Gastroesophageal sphincter (tissue), 4 donors: ENCODE measurements around the gene RND1. TPM values are rescaled to one million over a fixed set of nuclear protein-coding genes. Genes with fewer than 3 reads are reported as not detected.

Source experiments
- ATAC-seq: fragments of 150-250 bp; one replicate; pipeline ENCODE4 v1.9.1; 2016; ENCODE audit warnings: mild to moderate bottlenecking, moderate library complexity
- H3K27ac ChIP-seq, 4 donors: fragments of 200-600 bp; sonication (generic) in 3 of 4; 1 replicate in 3 of 4; 2 replicates in 1 of 4; pipeline ENCODE4 v1.5.1; 2016 to 2019
- H3K27me3 ChIP-seq: fragments of 200-600 bp; sonication (generic); one replicate; pipeline ENCODE4 v1.5.1; 2019
- H3K36me3 ChIP-seq, 2 donors: fragments of 200-600 bp; sonication (generic); one replicate each; pipeline ENCODE4 v1.5.1; 2019; ENCODE audit warnings: control low read depth in 1 of 2
- H3K4me1 ChIP-seq, 3 donors: fragments of 200-600 bp; sonication (generic); 1 replicate in 2 of 3; 2 replicates in 1 of 3; pipeline ENCODE4 v1.5.1; 2016 to 2019; ENCODE audit warnings: control low read depth in 2 of 3
- H3K4me3 ChIP-seq, 2 donors: fragments of 200-600 bp; sonication (generic); one replicate each; pipeline ENCODE4 v1.5.1; 2019; ENCODE audit warnings: mild to moderate bottlenecking in 1 of 2, moderate library complexity in 1 of 2
- H3K9me3 ChIP-seq, 3 donors: fragments of 200-600 bp; sonication (generic); one replicate each; pipeline ENCODE4 v1.5.1; 2017 to 2019; ENCODE audit warnings: control low read depth in 2 of 3
- EP300 ChIP-seq: sonication (generic); formaldehyde crosslinking; IDR thresholded peaks from one replicate; pipeline ENCODE4 v1.6.1; 2017; ENCODE audit warnings: antibody characterized with exemption, mild to moderate bottlenecking
- POLR2A ChIP-seq, 2 donors: fragments of 450-650 bp; IDR thresholded peaks; one replicate each; pipeline ENCODE4 v1.6.1; 2017; ENCODE audit warnings: antibody characterized with exemption in 2 of 2, mild to moderate bottlenecking in 2 of 2, moderate library complexity in 1 of 2
- POLR2AphosphoS5 ChIP-seq: sonication (generic); formaldehyde crosslinking; IDR thresholded peaks from one replicate; pipeline ENCODE4 v1.6.1; 2017; ENCODE audit warnings: antibody characterized with exemption
- WGBS, 2 donors: methylation state at CpG; one replicate each; pipeline ENCODE4 v1.1.5; 2018; ENCODE audit warnings: low coverage in 1 of 2; 5-methylcytosine and 5-hydroxymethylcytosine counted together
- total RNA-seq, 4 donors: library from RNA; depleted of rRNA; stranded (reverse); fragments of >200 nt; gene quantifications; one replicate each; pipeline ENCODE4 v1.1.0, GENCODE V29; 2016
- TF ChIP-seq, protein P1 (sequence below), 4 experiments: fragments of 200-600 bp in 2 of 4; fragments of 450-650 bp in 2 of 4; sonication (generic) in 1 of 4; IDR thresholded peaks; one replicate each; pipeline ENCODE4 v1.5.1; 2017 to 2019; ENCODE audit warnings: antibody characterized with exemption in 4 of 4, mild to moderate bottlenecking in 2 of 4, moderate library complexity in 2 of 4

RND1 gene
- total RNA-seq, 4 donors from 2014 or later: 0.19 to 1.9 TPM; not detected in 2

DNA sequence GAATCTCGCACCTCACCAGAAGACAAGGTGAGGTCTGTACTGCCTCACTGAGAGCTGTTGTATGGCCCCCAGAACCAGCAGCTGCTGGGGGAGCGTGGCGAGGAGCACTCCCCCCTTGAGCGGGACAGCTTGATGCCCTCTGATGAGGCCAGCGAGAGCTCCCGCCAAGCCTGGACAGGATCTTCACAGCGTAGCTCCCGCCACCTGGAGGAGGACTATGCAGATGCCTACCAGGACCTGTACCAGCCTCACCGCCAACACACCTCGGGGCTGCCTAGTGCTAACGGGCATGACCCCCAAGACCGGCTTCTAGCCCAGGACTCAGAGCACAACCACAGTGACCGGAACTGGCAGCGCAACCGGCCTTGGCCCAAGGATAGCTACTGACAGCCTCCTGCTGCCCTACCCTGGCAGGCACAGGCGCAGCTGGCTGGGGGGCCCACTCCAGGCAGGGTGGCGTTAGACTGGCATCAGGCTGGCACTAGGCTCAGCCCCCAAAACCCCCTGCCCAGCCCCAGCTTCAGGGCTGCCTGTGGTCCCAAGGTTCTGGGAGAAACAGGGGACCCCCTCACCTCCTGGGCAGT, 38.1 kb downstream of the RND1 start:
- Histone ChIP-seq H3K27me3 (no peaks in the 10 kb centered on the region), H3K9me3 (no peaks in the 10 kb centered on the region), H3K4me3 (no peak overlapping the region), H3K27ac (no peak overlapping the region), H3K36me3 (peaks cover 0 to 97% of the 10 kb centered on the region in 2 donors), H3K4me1 (no peaks in the 10 kb centered on the region)
- TF ChIP-seq POLR2AphosphoS5 (no peak), POLR2A (IDR thresholded peaks at IDR 0.05) (no peak), EP300 (no peak)
- TF ChIP-seq, protein P1, sequence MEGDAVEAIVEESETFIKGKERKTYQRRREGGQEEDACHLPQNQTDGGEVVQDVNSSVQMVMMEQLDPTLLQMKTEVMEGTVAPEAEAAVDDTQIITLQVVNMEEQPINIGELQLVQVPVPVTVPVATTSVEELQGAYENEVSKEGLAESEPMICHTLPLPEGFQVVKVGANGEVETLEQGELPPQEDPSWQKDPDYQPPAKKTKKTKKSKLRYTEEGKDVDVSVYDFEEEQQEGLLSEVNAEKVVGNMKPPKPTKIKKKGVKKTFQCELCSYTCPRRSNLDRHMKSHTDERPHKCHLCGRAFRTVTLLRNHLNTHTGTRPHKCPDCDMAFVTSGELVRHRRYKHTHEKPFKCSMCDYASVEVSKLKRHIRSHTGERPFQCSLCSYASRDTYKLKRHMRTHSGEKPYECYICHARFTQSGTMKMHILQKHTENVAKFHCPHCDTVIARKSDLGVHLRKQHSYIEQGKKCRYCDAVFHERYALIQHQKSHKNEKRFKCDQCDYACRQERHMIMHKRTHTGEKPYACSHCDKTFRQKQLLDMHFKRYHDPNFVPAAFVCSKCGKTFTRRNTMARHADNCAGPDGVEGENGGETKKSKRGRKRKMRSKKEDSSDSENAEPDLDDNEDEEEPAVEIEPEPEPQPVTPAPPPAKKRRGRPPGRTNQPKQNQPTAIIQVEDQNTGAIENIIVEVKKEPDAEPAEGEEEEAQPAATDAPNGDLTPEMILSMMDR (IDR thresholded peaks at IDR 0.05): no peak
- WGBS, 2 donors: no CpG with 5 or more reads among the region's 17 CpGs
- no peak for ATAC-seq

DNA sequence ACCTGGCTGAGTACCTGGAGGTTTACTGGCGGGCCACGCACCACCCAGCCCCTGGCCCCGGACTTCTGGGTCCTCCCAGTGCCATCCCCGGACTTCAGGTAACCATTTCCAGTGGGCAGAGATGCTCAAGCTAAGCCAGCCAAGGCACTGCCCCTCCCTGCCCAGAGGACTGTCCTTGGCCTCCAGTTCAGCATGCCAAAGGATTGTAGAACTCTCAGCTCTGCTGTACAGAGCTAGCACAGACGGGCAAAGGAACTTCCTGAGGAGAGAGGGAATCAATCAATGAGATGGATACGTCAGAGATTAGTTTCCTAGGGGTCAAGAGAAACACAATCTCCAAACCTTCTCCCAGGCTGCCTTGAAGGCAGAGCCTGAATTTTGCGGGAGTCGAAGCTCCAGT, 38.6 kb downstream of the RND1 start:
- H3K4me1 ChIP-seq: no peaks in the 10 kb centered on the region
- no peak overlapping the region for H3K4me3 ChIP-seq
- H3K27me3 ChIP-seq: no peaks in the 10 kb centered on the region
- no peak overlapping the region for H3K27ac ChIP-seq
- H3K36me3 ChIP-seq: peaks cover 0 to 91% of the 10 kb centered on the region in 2 donors
- no peaks in the 10 kb centered on the region for H3K9me3 ChIP-seq
- no peak for ATAC-seq
- TF ChIP-seq EP300 (no peak), POLR2AphosphoS5 (no peak), POLR2A (IDR thresholded peaks at IDR 0.05) (no peak)
- TF ChIP-seq, protein P1 (IDR thresholded peaks at IDR 0.05): no peak
- WGBS, 2 donors: 52 to 66% methylated on average over 4 of the region's 8 CpGs

DNA sequence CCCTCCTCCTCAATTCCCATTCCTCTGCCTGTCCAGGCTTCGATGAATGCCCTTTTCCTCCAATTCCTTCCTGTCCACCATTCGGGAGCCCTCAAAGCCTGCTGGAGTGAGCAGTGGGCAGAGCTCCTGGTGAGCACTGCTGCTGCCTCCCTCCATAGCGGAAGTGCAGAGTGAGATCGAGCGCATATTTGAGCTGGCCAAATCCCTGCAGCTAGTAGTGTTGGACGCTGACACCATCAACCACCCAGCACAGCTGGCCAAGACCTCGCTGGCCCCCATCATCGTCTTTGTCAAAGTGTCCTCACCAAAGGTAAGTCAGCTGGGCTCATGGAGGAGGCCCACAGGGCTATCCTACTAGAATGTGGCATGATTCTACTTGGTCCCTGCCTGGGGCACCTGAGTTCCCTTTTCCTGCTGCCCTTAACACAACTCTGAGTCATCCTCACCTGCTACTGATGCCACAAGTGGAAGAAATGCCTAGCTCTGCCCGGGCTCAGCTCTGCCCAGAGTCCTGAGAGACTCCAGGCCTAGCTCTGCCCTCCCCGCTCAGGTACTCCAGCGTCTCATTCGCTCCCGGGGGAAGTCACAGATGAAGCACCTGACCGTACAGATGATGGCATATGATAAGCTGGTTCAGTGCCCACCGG, 39.3 kb downstream of the RND1 start:
- Histone ChIP-seq H3K27me3 (no peaks in the 10 kb centered on the region), H3K9me3 (no peaks in the 10 kb centered on the region), H3K4me3 (no peak overlapping the region), H3K36me3 (peaks cover 0 to 84% of the 10 kb centered on the region in 2 donors), H3K27ac (no peak overlapping the region), H3K4me1 (no peaks in the 10 kb centered on the region)
- ATAC-seq: no peak
- TF ChIP-seq POLR2A (IDR thresholded peaks at IDR 0.05) (no peak), EP300 (no peak)
- WGBS, 2 donors: 50 to 75% methylated on average over 3 to 4 of the region's 15 CpGs

DNA sequence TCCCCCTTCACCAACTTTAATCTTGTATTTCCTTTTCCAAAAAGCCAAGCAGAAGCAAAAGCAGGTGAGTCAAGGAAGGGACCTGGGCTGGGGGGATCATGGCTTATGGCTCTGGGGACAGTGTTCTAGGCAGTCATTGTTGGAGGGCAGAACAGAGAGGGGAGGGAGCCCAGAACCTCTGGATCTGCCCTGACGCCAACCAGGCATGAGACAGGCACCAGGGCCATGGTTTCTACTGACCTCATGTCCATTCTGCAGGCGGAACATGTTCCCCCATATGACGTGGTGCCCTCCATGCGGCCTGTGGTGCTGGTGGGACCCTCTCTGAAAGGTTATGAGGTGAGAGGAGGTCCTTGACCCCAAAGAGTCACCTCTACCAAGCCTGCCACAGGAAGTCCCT, 40.8 kb downstream of the RND1 start:
- peaks cover 0 to 70% of the 10 kb centered on the region in 2 donors for H3K36me3 ChIP-seq
- no peaks in the 10 kb centered on the region for H3K4me1 ChIP-seq
- H3K27me3 ChIP-seq: no peaks in the 10 kb centered on the region
- H3K27ac ChIP-seq: no peak overlapping the region
- H3K4me3 ChIP-seq: no peak overlapping the region
- H3K9me3 ChIP-seq: no peaks in the 10 kb centered on the region
- TF ChIP-seq, protein P1 (IDR thresholded peaks at IDR 0.05): no peak
- TF ChIP-seq POLR2AphosphoS5 (no peak), EP300 (no peak), POLR2A (IDR thresholded peaks at IDR 0.05) (no peak)
- no peak for ATAC-seq
- WGBS, 2 donors: 80% methylated on average over 1 of the region's 4 CpGs; no CpG with 5 or more reads in 1 of the 2 donors

DNA sequence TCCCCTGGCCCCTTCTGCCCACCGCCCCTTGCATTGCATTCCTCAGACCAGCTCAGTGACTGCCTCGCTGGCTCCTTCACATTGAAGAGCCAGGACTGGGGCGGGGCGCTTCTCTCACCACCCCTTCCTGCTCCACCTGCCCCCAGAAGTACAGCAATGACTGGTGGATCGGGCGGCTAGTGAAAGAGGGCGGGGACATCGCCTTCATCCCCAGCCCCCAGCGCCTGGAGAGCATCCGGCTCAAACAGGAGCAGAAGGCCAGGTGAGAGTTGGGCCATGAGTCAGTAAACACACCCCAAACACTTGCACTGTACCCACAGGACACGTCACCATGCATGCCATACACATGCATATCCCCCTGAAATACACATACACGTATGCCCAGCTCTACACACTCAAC, 41.6 kb downstream of the RND1 start:
- Histone ChIP-seq H3K27me3 (no peaks in the 10 kb centered on the region), H3K9me3 (no peaks in the 10 kb centered on the region), H3K36me3 (peaks cover 0 to 62% of the 10 kb centered on the region in 2 donors), H3K4me3 (no peak overlapping the region), H3K27ac (no peak overlapping the region), H3K4me1 (peaks cover 0 to 6% (median under 1%) of the 10 kb centered on the region in 3 donors)
- 83 to 93% methylated on average over 1 to 2 of the region's 12 CpGs for WGBS, 2 donors
- TF ChIP-seq POLR2A (IDR thresholded peaks at IDR 0.05): no peak
- no peak for ATAC-seq

DNA sequence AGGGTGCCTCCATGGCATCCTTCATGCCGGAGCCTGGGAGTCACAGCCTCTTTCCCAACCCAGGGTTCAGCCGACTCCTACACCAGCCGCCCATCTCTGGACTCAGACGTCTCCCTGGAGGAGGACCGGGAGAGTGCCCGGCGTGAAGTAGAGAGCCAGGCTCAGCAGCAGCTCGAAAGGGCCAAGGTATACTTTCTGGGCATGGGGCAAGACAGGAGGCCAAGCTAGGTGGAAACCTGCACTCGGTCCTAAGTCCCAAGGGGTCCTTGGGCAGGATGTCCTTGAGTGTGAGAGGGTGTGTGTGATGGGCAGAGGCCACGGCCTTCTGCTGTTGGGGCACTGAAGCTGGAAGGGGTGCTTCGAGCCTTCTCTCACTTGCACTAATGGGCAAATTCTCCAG, 42.4 kb downstream of the RND1 start:
- Histone ChIP-seq H3K27me3 (no peaks in the 10 kb centered on the region), H3K9me3 (no peaks in the 10 kb centered on the region), H3K4me3 (no peak overlapping the region), H3K4me1 (peaks cover 0 to 11% (median 3%) of the 10 kb centered on the region in 3 donors), H3K27ac (no peak overlapping the region), H3K36me3 (peaks cover 0 to 53% of the 10 kb centered on the region in 2 donors)
- WGBS, 2 donors: 81 to 100% methylated on average over 1 to 3 of the region's 11 CpGs
- ATAC-seq: no peak
- TF ChIP-seq POLR2A (IDR thresholded peaks at IDR 0.05) (no peak), POLR2AphosphoS5 (no peak), EP300 (no peak)
- TF ChIP-seq, protein P1 (IDR thresholded peaks at IDR 0.05): no peak
